ENCODE results near the gene CA7.
A peak's percentile ranks its signal among the peaks of the same experiment; 100 is the strongest.

CA7 gene

GRCh38 chr16:66872943-66873684, 28.9 kb downstream of the CA7 start:
- FAIRE-seq (peak; percentile 56), DNase-seq (ENCODE audit: low spot score) (peak; percentile 95)

- FAIRE-seq = peak; percentile 9
Observed at GRCh38 chr16:66873685-66874055, 29.5 kb downstream of the CA7 start.

GRCh38 chr16:66874079-66874775, 30.0 kb downstream of the CA7 start:
- no peak for DNase-seq (ENCODE audit: low spot score)
- peak; percentile 20 for FAIRE-seq

More at GRCh38 chr16:66873685-66874055, 29.5 kb downstream of the CA7 start:
- no peak for DNase-seq (ENCODE audit: low spot score)

GRCh38 chr16:66878067-66878466, 33.9 kb downstream of the CA7 start:
- DNase-seq (ENCODE audit: low spot score) = no peak
- FAIRE-seq = no peak

GRCh38 chr16:66880288-66881013, 36.2 kb downstream of the CA7 start, which contains the start of gene PDP2:
PDP2 (plus strand) TSS chr16:66880515; CDS start chr16:66884285, 3,770 bp downstream.
- DNase-seq (ENCODE audit: low spot score) = peak; percentile 96
- peak; percentile 17 for FAIRE-seq

- no peak for FAIRE-seq
- no peak for DNase-seq (ENCODE audit: low spot score)
Observed at GRCh38 chr16:66881014-66881417, 36.8 kb downstream of the CA7 start.

GRCh38 chr16:66881560-66881959, 37.3 kb downstream of the CA7 start:
- FAIRE-seq (no peak), DNase-seq (ENCODE audit: low spot score) (no peak)

GRCh38 chr16:66881964-66882508, 37.8 kb downstream of the CA7 start:
- no peak for DNase-seq (ENCODE audit: low spot score)
- no peak for FAIRE-seq

GRCh38 chr16:66882702-66883101, 38.5 kb downstream of the CA7 start:
- DNase-seq (ENCODE audit: low spot score) (no peak), FAIRE-seq (no peak)

GRCh38 chr16:66885491-66885890, 41.3 kb downstream of the CA7 start:
- FAIRE-seq (no peak), DNase-seq (ENCODE audit: low spot score) (no peak)

- FAIRE-seq = no peak
Observed at GRCh38 chr16:66886321-66886720, 42.1 kb downstream of the CA7 start.

GRCh38 chr16:66886914-66887313, 42.7 kb downstream of the CA7 start:
- no peak for DNase-seq (ENCODE audit: low spot score)
- FAIRE-seq = no peak

More at GRCh38 chr16:66886321-66886720, 42.1 kb downstream of the CA7 start:
- no peak for DNase-seq (ENCODE audit: low spot score)

- FAIRE-seq (no peak), DNase-seq (ENCODE audit: low spot score) (no peak)
Observed at GRCh38 chr16:66888647-66889615, 44.7 kb downstream of the CA7 start.

- FAIRE-seq = no peak
Observed at GRCh38 chr16:66889622-66890021, 45.4 kb downstream of the CA7 start.

GRCh38 chr16:66890799-66891198, 46.6 kb downstream of the CA7 start:
- DNase-seq (ENCODE audit: low spot score) (no peak), FAIRE-seq (no peak)

More at GRCh38 chr16:66889622-66890021, 45.4 kb downstream of the CA7 start:
- DNase-seq (ENCODE audit: low spot score) = no peak

- FAIRE-seq (no peak), DNase-seq (ENCODE audit: low spot score) (no peak)
Observed at GRCh38 chr16:66891360-66891759, 47.1 kb downstream of the CA7 start.

GRCh38 chr16:66891797-66892196, 47.6 kb downstream of the CA7 start:
- no peak for FAIRE-seq
- DNase-seq (ENCODE audit: low spot score) = no peak

GRCh38 chr16:66894055-66894454, 49.8 kb downstream of the CA7 start:
- FAIRE-seq = no peak
- no peak for DNase-seq (ENCODE audit: low spot score)

GRCh38 chr16:66894948-66895688, 50.9 kb downstream of the CA7 start:
- no peak for FAIRE-seq
- DNase-seq (ENCODE audit: low spot score) = peak; percentile 60

GRCh38 chr16:66895689-66895979, 51.4 kb downstream of the CA7 start:
- no peak for DNase-seq (ENCODE audit: low spot score)
- no peak for FAIRE-seq

All from urothelium cell line (cell line).